Small intestine (tissue), 7 donors: Measurements from ENCODE around the gene MMP10. TPM values are rescaled to one million over a fixed set of nuclear protein-coding genes. Genes with fewer than 3 reads are reported as not detected.

ENCODE experiments used
- DNase-seq, 2 donors: peaks; one replicate each; pipeline versions ENCODE4 v3.0.0 to v3.0.0-alpha.2; 2013
- FAIRE-seq: peaks from 2 replicates; lab custom pipeline; 2012; peaks lifted over from hg19 to GRCh38; lab: Jason Lieb, UNC
- H3K27ac ChIP-seq, 3 donors: one replicate each; pipeline ENCODE4 v1.5.1; 2013; ENCODE audit warnings: low read length in 2 of 3, mild to moderate bottlenecking in 2 of 3, control low read depth in 1 of 3, inconsistent platforms in 1 of 3, low read depth in 1 of 3, moderate library complexity in 1 of 3
- H3K27me3 ChIP-seq, 3 donors: one replicate each; pipeline ENCODE4 v1.6.1; 2013; ENCODE audit warnings: low read length in 3 of 3, inconsistent platforms in 1 of 3; ENCODE audit not compliant: control insufficient read depth in 3 of 3, insufficient read depth in 3 of 3
- H3K36me3 ChIP-seq, 3 donors: one replicate each; pipeline ENCODE4 v1.6.1; 2013; ENCODE audit warnings: low read length in 3 of 3, inconsistent platforms in 1 of 3, low read depth in 1 of 3, mild to moderate bottlenecking in 1 of 3, moderate library complexity in 1 of 3; ENCODE audit not compliant: control insufficient read depth in 3 of 3, insufficient read depth in 2 of 3
- H3K4me1 ChIP-seq, 3 donors: one replicate each; pipeline ENCODE4 v1.6.1; 2013; ENCODE audit warnings: low read length in 2 of 3, inconsistent platforms in 1 of 3, low read depth in 1 of 3, mild to moderate bottlenecking in 1 of 3, moderate library complexity in 1 of 3; ENCODE audit not compliant: control insufficient read depth in 3 of 3, insufficient read depth in 2 of 3
- H3K4me3 ChIP-seq, 3 donors: one replicate each; pipeline ENCODE4 v1.5.1; 2013; ENCODE audit warnings: low read length in 3 of 3, control low read depth in 1 of 3, inconsistent platforms in 1 of 3, low read depth in 1 of 3, mild to moderate bottlenecking in 1 of 3, moderate library complexity in 1 of 3
- H3K9me3 ChIP-seq, 2 donors: one replicate each; pipeline ENCODE4 v1.6.1; 2013; ENCODE audit warnings: low read depth in 1 of 2, low read length in 1 of 2; ENCODE audit not compliant: control insufficient read depth in 2 of 2, insufficient read depth in 1 of 2
- WGBS, 3 donors: extraction: QIAGEN DNeasy Blood & Tissue Kit; methylation state at CpG; one replicate each; pipeline ENCODE4 v1.1.7; 2013; 5-methylcytosine and 5-hydroxymethylcytosine counted together
- polyA plus RNA-seq, 4 donors: library from polyadenylated mRNA; stranded (reverse) in 3 of 4; unstranded in 1 of 4; fragments of 200-250 nt in 3 of 4; fragments of 120-200 nt in 1 of 4; gene quantifications; one replicate each; pipeline versions ENCODE4 v1.2.1 to v1.2.3, GENCODE V29; 2013
- donor health status: healthy with polysubstance abuse.
- donor health status: control.
- donor health status: control.
- donor health status: Bipolar disorder and iron deficiency.
- donor health status: healthy.

Gene MMP10
- polyA plus RNA-seq, 4 donors: 0.37 to 4.9 TPM; not detected in 2

- Histone ChIP-seq H3K36me3 (no peaks in the 10 kb centered on the region), H3K4me1 (peaks cover 0 to 5% (median 0%) of the 10 kb centered on the region in 3 donors), H3K27ac (no peak overlapping the region), H3K9me3 (no peaks in the 10 kb centered on the region), H3K4me3 (no peak overlapping the region), H3K27me3 (peaks cover 0 to 2% (median 0%) of the 10 kb centered on the region in 3 donors)
- DNase-seq (peak in 1 of 2 donors; percentile 20), FAIRE-seq (no peak)
- WGBS, 3 donors: 44 to 64% (median 54%) methylated on average over 5 of the region's 5 CpGs
Observed at GRCh38 chr11:102792604-102793003, 12.2 kb upstream of the MMP10 start.

GRCh38 chr11:102791271-102792036, 11.0 kb upstream of the MMP10 start:
- Histone ChIP-seq H3K36me3 (no peaks in the 10 kb centered on the region), H3K4me3 (no peak overlapping the region), H3K9me3 (no peaks in the 10 kb centered on the region), H3K27me3 (no peaks in the 10 kb centered on the region), H3K27ac (no peak overlapping the region), H3K4me1 (no peaks in the 10 kb centered on the region)
- 62 to 71% (median 63%) methylated on average over 4 of the region's 4 CpGs for WGBS, 3 donors
- FAIRE-seq (no peak), DNase-seq (peak in 1 of 2 donors; percentile 17)

GRCh38 chr11:102788334-102788995, 8.0 kb upstream of the MMP10 start:
- Histone ChIP-seq H3K4me1 (no peaks in the 10 kb centered on the region), H3K36me3 (no peaks in the 10 kb centered on the region), H3K4me3 (no peak overlapping the region), H3K9me3 (no peaks in the 10 kb centered on the region), H3K27me3 (no peaks in the 10 kb centered on the region), H3K27ac (no peak overlapping the region)
- 79 to 89% (median 79%) methylated on average over 8 of the region's 8 CpGs for WGBS, 3 donors
- DNase-seq (no peak), FAIRE-seq (no peak)

- no peaks in the 10 kb centered on the region for H3K4me1 ChIP-seq
- H3K36me3 ChIP-seq: no peaks in the 10 kb centered on the region
- no peaks in the 10 kb centered on the region for H3K9me3 ChIP-seq
- DNase-seq (no peak), FAIRE-seq (no peak)
- H3K4me3 ChIP-seq: no peak overlapping the region
- WGBS, 3 donors: 60 to 75% (median 65%) methylated on average over 3 of the region's 3 CpGs
- no peaks in the 10 kb centered on the region for H3K27me3 ChIP-seq
- H3K27ac ChIP-seq: no peak overlapping the region
Observed at GRCh38 chr11:102784380-102784779, 4.0 kb upstream of the MMP10 start.

GRCh38 chr11:102783720-102784119, 3.3 kb upstream of the MMP10 start:
- H3K4me1 ChIP-seq: no peaks in the 10 kb centered on the region
- no peak for FAIRE-seq
- WGBS, 3 donors: 14 to 53% (median 32%) methylated on average over 2 of the region's 2 CpGs

GRCh38 chr11:102783016-102783415, 2.6 kb upstream of the MMP10 start:
- Histone ChIP-seq H3K27ac (no peak overlapping the region), H3K4me3 (no peak overlapping the region), H3K9me3 (no peaks in the 10 kb centered on the region), H3K27me3 (no peaks in the 10 kb centered on the region), H3K4me1 (no peaks in the 10 kb centered on the region), H3K36me3 (no peaks in the 10 kb centered on the region)
- no peak for FAIRE-seq
- no peak for DNase-seq

More at GRCh38 chr11:102783720-102784119, 3.3 kb upstream of the MMP10 start:
- H3K36me3 ChIP-seq: no peaks in the 10 kb centered on the region
- H3K27ac ChIP-seq: no peak overlapping the region
- H3K9me3 ChIP-seq: no peaks in the 10 kb centered on the region
- no peaks in the 10 kb centered on the region for H3K27me3 ChIP-seq
- DNase-seq: peak in 1 of 2 donors; percentile 28
- H3K4me3 ChIP-seq: no peak overlapping the region

GRCh38 chr11:102781676-102782075, 1.2 kb upstream of the MMP10 start:
- H3K9me3 ChIP-seq: no peaks in the 10 kb centered on the region
- H3K4me1 ChIP-seq: no peaks in the 10 kb centered on the region
- FAIRE-seq (no peak), DNase-seq (no peak)
- H3K36me3 ChIP-seq: no peaks in the 10 kb centered on the region
- H3K27ac ChIP-seq: no peak overlapping the region
- 85 to 94% (median 90%) methylated on average over 2 of the region's 2 CpGs for WGBS, 3 donors
- no peak overlapping the region for H3K4me3 ChIP-seq
- no peaks in the 10 kb centered on the region for H3K27me3 ChIP-seq

- DNase-seq: no peak
- Histone ChIP-seq H3K27ac (no peak overlapping the region), H3K36me3 (no peaks in the 10 kb centered on the region), H3K27me3 (no peaks in the 10 kb centered on the region), H3K4me1 (no peaks in the 10 kb centered on the region), H3K9me3 (no peaks in the 10 kb centered on the region), H3K4me3 (no peak overlapping the region)
- WGBS, 3 donors: 72 to 81% (median 75%) methylated on average over 5 of the region's 5 CpGs
- FAIRE-seq: no peak
Observed at GRCh38 chr11:102776454-102776853, 4.0 kb downstream of the MMP10 start.
